ENCODE results near the gene ACIN1.
"Not testable (repeated sequence)": the region's sequence is repeated elsewhere in the genome, so short reads cannot be mapped to it uniquely, and the experiment has no call there.

Gene ACIN1

DNA sequence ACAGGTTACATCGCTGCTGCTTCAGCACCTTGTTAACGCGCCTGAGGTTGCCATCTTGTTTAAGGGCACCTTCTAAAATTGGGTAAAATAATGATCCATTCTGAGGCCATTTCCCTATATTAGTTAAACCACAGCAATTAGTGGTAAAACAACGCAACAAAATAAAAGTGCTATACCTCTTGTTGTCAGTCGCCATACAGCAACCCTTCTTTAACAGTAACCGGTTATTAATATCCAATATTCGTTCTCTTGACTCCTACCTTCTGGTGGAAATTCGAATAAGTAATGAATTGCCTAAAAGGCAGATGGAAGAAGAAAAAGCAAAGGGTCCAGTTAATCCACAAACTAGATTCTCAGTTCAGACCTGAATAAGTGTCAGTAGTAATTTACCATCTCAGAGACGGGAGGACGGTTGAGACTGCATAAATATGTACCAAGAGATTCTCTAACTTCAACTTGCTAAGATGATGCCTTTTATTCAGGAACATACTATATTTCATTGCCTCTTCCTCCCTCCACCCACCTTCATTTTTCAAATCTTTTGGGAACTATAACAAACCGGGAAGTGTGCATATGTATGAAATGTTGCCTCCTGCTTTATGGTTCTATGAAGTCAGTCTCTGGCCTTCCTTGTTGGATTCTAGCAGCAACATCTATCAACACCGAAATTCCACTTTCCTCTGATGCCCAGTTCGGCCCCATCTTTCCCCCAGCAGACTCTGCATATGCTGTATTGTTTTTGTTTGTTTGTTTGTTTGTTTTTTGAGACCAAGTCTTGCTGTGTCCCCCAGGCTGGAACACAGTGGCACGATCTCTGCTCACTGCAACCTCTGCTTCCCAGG, 59.4 kb downstream of the ACIN1 start:
- no peak for DNase-seq

- DNase-seq: peak; percentile 87
These were observed 60.2 kb downstream of the ACIN1 start, which contains the start of gene PSMB5 for GRCh38 chr14:23034498-23035302. Gene PSMB5 (minus strand): TSS chr14:23034900. CDS start chr14:23034881, 19 bp downstream.

GRCh38 chr14:23033801-23034497, 61.0 kb downstream of the ACIN1 start:
- DNase-seq: no peak

DNA sequence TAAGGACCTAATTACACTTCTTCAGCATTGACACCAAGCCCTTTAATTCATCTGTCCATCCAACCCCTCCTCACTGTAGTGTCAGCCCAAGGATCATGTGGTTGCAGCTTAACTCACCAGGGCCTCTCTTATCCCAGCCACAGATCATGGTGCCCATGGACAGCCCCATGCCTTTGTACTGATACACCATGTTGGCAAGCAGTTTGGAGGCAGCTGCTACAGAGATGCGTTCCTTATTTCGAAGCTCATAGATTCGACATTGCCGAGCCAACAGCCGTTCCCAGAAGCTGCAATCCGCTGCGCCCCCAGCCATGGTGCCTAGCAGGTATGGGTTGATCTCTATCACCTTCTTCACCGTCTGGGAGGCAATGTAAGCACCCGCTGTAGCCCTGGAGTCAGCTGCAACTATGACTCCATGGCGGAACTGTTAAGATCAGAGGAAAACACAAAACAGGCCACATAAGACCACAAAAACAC, 61.6 kb downstream of the ACIN1 start:
- no peak for DNase-seq

DNA sequence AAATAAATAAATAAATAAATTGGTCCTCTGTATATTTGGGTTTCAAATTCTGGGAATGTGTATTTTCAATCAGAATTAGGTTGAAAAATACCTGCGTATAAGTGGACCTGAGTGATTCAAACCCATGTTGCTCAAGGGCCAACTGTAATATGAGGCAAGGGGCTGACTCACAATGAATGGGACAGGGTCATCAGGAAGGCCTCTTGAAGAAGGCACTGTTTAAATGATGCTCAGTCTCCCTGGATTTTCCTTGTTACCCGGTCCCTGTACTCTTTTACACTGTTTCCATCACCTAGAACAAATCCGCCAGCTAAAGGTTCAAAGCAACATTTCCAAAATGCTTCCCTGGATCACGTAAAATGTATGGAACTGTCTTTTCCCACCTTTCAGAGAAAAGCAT, 64.0 kb downstream of the ACIN1 start:
- no peak for DNase-seq

- peak; percentile 55 for DNase-seq
These were observed 66.1 kb downstream of the ACIN1 start for GRCh38 chr14:23028799-23029198.

DNA sequence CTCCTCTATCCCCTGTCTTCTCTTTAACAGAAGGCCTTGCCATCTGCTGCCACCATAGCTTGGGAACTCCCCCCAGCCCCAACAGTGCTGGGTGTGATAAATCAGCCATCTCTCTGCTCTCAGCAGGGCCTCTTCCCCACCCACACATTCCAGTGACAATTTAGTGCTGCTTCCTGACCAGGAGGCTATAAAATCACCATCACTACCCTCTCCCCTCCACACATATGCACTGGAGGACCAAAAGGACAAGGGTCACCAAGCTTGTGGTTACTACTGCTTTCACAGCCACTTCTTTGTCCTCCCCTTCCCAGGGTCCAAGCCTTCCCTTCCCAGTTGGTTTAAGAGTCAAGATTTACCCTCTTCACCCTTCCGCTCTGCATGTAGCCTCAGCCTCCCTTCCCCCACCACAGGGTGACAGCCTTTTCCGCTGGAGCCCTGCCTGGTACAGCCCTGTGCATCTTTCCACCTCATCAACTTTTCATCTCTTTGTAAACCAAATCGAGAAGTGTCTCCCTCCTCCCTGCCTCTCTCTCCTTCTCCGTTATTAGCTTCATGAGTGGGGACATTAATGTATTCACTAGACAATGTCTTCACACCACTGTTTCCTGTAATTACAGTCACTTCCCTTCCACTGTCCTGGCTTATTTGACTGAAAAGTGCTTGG, 69.7 kb downstream of the ACIN1 start:
- DNase-seq: peak; percentile 49

GRCh38 chr14:23024612-23025075, 70.3 kb downstream of the ACIN1 start:
- DNase-seq: no peak

DNA sequence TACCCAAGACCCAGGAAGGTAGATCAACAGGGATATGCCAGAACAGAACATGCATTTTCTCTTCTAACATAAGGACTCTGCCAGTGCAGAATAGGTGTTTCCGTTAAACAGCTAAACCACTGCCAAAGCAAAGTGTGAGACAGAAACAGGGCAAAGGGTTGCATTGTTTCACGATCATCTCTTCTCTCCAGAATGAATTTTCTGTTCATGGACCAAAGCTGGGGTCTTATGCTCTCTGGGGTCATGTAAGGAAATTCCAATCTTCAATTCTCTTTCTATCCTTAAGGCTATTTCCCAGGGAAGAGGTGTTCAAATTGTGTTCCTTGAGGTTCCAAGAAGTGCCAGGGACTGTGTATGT, 71.2 kb downstream of the ACIN1 start:
- DNase-seq: no peak

DNA sequence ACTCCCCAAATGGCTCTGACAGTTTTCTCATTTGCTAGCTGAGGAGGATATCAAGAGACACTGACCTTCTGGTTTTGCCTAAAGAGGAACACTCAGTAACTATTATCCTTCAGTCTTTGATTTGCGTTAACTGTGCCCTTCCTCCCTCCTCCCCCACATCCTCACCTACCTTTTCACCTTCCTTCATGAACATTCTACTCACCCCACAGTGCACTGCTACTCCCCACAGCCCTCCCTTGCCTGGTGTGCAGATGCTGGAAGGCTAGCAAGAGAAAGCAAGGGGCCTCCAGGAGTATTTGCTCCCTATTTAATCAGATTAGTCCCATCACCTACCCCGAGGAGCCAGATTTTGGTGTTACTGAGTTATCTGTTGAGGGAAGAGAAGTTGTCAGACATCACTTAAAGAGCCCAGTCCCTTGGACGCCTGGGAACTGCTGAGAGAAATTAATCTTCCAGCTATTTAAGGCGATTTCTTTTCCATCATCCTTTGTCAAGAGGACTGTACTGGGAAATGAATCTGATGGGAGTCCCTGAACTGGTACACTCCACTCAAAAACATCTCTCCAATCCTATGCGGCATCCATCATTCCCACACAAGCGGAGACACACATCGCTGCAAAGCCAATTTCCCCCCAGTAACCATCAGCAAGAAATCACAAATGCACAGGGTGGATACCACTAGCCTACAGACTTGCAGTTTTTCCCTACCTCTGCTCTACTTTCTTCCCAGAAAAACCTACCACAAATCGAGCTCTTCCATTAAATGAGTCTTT, 71.7 kb downstream of the ACIN1 start:
- DNase-seq: peak; percentile 44

DNA sequence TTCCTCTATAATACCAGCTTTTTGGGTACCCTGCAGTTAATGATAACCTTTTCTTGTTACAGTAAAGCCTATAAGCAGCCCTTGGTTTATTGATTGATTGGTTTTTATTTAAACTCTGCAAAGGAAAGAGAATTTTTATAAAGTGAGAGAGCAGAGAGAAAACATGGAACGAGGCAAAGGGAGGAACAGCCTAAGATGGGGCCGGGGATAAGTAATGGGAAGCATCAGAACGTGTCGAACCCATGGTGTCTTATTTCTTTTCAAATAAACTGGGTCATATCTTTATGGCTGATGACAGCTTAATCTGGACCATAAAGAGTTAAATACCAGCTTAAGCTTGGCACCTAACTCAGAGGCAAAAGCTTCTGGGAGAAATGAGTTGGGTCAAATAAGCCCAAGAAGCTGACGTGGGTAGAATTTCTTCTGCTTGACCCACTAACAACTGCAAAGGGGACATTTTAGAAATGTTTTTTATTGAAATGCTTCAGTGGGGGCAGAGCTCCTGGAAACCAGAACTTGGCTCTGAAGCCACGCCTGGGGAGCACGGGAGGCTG, 73.0 kb downstream of the ACIN1 start:
- no peak for DNase-seq

- DNase-seq: no peak
These were observed 73.5 kb downstream of the ACIN1 start for GRCh38 chr14:23021434-23021833.

GRCh38 chr14:23020143-23021128, 74.5 kb downstream of the ACIN1 start:
- DNase-seq: peak; percentile 30

DNA sequence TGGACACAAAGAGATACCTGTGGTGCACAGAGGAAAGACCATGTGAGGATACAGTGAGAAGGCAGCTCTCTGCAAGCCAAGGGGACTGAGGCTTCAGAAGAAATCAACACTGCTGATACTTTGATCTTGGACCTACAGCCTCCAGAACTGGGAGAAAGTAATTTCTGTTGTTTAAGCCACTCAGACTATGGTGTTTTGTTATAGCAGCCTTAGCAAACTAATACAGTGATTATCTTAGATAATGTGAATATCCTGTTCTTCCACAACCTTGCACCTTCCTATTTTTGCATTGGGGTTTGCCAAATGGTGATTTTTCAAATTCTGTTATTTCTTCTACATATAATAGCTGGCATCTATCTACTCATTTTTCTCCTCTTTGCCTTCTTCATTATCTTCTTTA, 76.8 kb downstream of the ACIN1 start:
- no peak for DNase-seq

DNA sequence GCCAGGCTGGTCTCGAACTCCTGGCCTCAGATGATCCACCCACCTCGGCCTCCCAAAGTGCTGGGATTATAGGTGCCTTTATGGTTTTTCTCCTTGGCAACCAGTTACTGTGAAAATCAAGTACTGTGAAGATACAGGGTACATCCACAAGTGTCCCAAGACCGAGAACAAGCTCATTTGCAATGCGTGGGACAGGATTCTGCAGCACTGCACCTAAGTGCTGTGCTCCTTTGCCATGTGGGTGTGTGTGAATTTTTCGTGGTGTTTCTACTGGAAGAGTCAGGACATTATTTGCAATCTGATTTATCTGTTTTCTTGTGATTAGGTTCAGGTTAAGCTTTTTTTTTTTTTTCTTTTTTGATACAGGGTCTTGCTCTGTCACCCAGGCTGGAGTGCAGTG, 77.8 kb downstream of the ACIN1 start:
- DNase-seq: no peak

- DNase-seq: no peak
These were observed 79.3 kb downstream of the ACIN1 start for GRCh38 chr14:23015618-23016017.

GRCh38 chr14:23013749-23014054, 81.2 kb downstream of the ACIN1 start:
- not testable (repeated sequence) for DNase-seq

DNA sequence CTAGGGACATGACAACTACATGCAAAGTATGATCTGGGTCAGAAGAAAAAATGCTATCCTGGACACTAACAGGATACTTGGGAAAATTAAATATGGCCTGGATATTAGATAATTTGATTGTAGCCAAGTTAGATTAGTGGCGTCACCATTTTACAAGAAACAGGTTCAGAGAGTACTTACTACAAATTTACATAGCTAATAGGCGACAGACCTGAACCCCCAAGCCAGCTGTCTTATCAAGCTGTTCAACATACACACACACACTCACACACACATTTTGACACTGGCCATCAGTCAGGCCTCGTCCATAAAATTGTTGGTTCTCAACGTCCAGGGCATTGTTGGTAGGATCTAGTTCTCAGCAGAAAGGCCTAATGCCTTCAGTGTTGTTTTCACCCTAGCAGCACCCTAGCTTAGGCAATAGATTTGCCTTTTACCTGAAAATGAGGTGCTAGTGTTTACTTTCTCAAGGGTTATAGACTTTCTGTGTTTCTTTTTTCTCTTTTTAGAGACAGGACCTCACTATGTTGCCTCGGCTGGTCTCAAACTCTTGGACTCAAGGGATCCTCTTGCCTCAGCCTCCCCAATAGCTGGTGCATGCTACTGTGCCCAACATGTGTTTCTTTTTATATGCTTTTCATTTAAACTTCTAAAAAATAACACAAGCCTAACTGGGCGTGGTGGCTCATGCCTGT, 81.7 kb downstream of the ACIN1 start:
- no peak for DNase-seq

GRCh38 chr14:23009939-23010726, 84.8 kb downstream of the ACIN1 start, which contains the start of gene C14orf93:
Gene C14orf93 (minus strand): TSS chr14:23010143. CDS start chr14:22999023, 11,120 bp downstream.
- DNase-seq: peak; percentile 90
